Effector memory CD4-positive, alpha-beta T cell (primary cell): Measurements from ENCODE around the gene FDX2.

ENCODE experiments used
- DNase-seq, 3 donors: peaks; one replicate each; pipeline ENCODE4 v3.0.0-alpha.2; 2020
- H3K27ac ChIP-seq: 2 replicates; pipeline ENCODE4 v1.7.0; 2013; ENCODE audit warnings: mild to moderate bottlenecking, low read length, moderate library complexity; ENCODE audit not compliant: insufficient read depth, poor library complexity, severe bottlenecking
- H3K27me3 ChIP-seq: replicated peaks from 2 replicates; pipeline ENCODE4 v1.7.0; 2013; ENCODE audit warnings: mild to moderate bottlenecking, low read length; ENCODE audit not compliant: insufficient read depth, control insufficient read depth, poor library complexity, severe bottlenecking
- H3K36me3 ChIP-seq: 2 replicates; pipeline ENCODE4 v1.7.0; 2013; ENCODE audit warnings: mild to moderate bottlenecking, low read length, moderate library complexity; ENCODE audit not compliant: control insufficient read depth, insufficient read depth
- H3K4me1 ChIP-seq: 2 replicates; pipeline ENCODE4 v1.7.0; 2013; ENCODE audit warnings: low read length, mild to moderate bottlenecking; ENCODE audit not compliant: control insufficient read depth, insufficient read depth, poor library complexity, severe bottlenecking
- H3K4me3 ChIP-seq: 2 replicates; pipeline ENCODE4 v1.7.0; 2013; ENCODE audit warnings: low read length, low read depth, mild to moderate bottlenecking; ENCODE audit not compliant: insufficient read depth, poor library complexity, severe bottlenecking
- H3K9me3 ChIP-seq: 2 replicates; pipeline ENCODE4 v1.7.0; 2013; ENCODE audit warnings: mild to moderate bottlenecking, low read length, moderate library complexity; ENCODE audit not compliant: control insufficient read depth

FDX2 gene

DNA sequence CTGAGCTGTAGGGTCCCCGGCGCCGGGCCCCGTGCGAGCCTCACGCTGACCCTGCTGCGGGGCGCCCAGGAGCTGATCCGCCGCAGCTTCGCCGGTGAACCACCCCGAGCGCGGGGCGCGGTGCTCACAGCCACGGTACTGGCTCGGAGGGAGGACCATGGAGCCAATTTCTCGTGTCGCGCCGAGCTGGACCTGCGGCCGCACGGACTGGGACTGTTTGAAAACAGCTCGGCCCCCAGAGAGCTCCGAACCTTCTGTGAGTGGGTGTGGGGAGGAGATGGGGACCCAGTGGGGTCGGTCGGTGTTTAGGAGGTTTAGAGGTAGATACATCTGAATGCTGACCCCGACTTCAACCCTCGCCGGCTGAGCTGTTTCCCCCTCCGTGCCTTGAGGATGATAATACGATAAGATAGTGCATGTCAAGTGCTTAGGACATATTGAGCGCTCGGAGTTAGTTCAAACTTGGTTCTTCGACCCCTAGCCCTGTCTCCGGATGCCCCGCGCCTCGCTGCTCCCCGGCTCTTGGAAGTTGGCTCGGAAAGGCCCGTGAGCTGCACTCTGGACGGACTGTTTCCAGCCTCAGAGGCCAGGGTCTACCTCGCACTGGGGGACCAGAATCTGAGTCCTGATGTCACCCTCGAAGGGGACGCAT is 24.1 kb downstream of the FDX2 start:
- no peak for DNase-seq
- no peak overlapping the region for H3K27ac ChIP-seq
- no peaks in the 10 kb centered on the region for H3K36me3 ChIP-seq
- peaks cover 80% of the 10 kb centered on the region for H3K4me1 ChIP-seq
- H3K4me3 ChIP-seq, result peak overlapping the region; percentile 54
- H3K27me3 ChIP-seq, result peaks cover 78% of the 10 kb centered on the region
- no peaks in the 10 kb centered on the region for H3K9me3 ChIP-seq

DNA sequence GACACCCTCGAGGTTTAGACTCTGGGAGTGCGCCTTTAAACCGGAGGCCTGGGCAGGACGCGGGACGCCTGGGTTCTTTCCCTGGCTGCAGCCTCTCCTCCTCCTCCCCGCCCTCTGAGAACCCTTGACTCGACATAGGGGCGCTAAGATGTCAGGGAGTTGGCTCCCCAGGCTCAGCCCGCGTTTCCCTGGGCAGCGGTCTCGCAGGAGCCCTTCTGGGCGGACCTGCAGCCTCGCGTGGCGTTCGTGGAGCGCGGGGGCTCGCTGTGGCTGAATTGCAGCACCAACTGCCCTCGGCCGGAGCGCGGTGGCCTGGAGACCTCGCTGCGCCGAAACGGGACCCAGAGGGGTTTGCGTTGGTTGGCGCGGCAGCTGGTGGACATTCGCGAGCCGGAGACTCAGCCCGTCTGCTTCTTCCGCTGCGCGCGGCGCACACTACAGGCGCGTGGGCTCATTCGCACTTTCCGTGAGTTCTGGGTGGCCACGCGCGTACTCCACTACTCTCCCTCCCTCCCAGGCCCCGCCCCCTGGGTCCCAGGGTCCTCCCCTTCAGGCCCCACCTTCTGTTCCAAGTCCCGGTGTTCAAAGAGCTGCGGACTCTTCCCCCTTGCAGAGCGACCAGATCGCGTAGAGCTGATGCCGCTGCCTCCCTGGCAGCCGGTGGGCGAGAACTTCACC is 24.8 kb downstream of the FDX2 start:
- Histone ChIP-seq H3K9me3 (no peaks in the 10 kb centered on the region), H3K4me1 (peaks cover 80% of the 10 kb centered on the region), H3K36me3 (no peaks in the 10 kb centered on the region), H3K27me3 (peaks cover 78% of the 10 kb centered on the region), H3K4me3 (peak overlapping the region; percentile 54), H3K27ac (no peak overlapping the region)
- peak in 2 of 3 donors; percentile 33 to 43 for DNase-seq

DNA sequence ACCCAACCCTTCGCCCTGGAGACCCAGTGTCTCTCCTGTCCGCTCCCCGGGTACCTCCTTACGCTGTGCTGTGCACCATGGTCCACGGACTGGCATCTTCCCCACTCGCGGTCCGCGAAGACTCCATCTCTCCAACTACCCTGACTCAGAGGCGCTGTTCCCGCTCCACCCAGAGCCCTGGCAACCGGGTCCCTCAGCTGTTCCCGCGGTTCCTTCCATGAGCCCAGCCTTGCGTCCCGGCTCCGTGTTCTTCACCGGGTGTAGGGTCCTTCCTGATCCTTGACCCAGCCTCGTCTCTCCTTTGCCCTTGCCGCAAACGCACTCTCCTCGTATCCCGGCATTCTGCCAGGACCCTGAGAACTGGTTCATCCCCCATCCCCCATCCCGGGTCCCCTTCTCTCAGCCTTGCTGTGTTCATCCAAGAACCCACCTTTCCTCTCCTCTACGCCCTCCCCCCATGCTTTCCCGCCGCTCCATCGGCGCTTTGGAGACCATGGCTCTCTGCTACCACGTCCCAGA is 25.4 kb downstream of the FDX2 start:
- Histone ChIP-seq H3K27me3 (peaks cover 75% of the 10 kb centered on the region), H3K27ac (no peak overlapping the region), H3K4me1 (peaks cover 74% of the 10 kb centered on the region), H3K9me3 (no peaks in the 10 kb centered on the region), H3K36me3 (peaks cover 4% of the 10 kb centered on the region), H3K4me3 (peak overlapping the region; percentile 54)
- no peak for DNase-seq

DNA sequence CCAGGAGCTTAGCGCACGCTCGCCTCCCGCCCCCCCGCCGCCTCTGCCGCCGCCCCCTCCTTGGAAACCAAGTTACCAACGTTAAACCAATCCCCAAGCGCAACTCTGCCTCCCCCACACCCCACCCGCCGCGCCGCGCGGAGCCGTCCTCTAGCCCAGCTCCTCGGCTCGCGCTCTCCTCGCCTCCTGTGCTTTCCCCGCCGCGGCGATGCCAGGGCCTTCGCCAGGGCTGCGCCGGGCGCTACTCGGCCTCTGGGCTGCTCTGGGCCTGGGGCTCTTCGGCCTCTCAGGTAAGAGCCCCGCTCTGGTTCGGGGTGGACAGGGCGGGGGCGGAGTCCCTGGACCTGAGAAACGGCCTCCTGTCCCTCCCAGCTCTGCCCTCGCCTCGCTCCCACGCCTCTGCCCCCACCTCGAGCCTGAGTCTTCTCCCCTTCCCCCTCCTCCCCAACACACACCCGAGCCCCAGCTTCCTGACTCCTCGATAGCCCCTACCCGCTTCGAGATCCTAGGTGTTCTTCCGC is 25.9 kb downstream of the FDX2 start, which contains the start of gene ICAM5:
Gene ICAM5 (plus strand): TSS at position 117 of the 521 bp plus-strand sequence. CDS start 92 bp downstream, at position 209.
- Histone ChIP-seq H3K27me3 (peaks cover 70% of the 10 kb centered on the region), H3K4me3 (peak within 1 kb of the TSS; percentile 54), H3K36me3 (peaks cover 10% of the 10 kb centered on the region), H3K27ac (no peak within 1 kb of the TSS), H3K9me3 (no peaks in the 10 kb centered on the region), H3K4me1 (peaks cover 69% of the 10 kb centered on the region)
- no peak for DNase-seq

DNA sequence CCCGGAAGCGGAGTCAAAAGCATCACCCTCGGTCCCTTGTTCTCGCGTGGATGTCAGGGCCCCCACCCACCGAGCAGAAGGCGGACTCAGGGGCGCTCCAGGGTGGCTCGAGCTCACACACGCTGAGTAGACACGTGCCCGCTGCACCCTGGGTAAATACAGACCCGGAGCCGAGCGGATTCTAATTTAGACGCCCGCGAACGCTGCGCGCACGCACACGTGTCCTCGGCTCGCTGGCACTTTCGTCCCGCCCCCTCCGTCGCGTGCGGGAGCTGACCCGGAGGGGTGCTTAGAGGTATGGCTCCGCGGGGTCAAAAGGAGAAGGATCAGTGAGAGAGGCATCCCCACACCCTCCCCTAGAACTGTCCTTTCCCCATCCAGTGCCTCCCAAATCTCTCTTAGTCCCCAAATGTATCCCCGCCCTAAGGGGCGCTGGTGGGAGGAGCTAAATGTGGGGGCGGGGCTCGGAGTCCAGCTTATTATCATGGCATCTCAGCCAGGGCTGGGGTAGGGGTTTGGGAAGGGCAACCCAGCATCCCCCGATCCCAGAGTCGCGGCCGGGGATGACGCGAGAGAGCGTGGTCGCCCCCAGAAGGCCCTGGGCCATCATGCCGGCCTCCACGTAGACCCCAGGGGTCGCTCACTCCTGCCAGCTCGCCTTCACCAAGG is 26.5 kb downstream of the FDX2 start:
- peaks cover 16% of the 10 kb centered on the region for H3K36me3 ChIP-seq
- no peak overlapping the region for H3K27ac ChIP-seq
- peak overlapping the region; percentile 54 for H3K4me3 ChIP-seq
- DNase-seq, result peak in 2 of 3 donors; percentile 37 to 47
- H3K9me3 ChIP-seq, result no peaks in the 10 kb centered on the region
- peaks cover 64% of the 10 kb centered on the region for H3K27me3 ChIP-seq
- peaks cover 69% of the 10 kb centered on the region for H3K4me1 ChIP-seq

DNA sequence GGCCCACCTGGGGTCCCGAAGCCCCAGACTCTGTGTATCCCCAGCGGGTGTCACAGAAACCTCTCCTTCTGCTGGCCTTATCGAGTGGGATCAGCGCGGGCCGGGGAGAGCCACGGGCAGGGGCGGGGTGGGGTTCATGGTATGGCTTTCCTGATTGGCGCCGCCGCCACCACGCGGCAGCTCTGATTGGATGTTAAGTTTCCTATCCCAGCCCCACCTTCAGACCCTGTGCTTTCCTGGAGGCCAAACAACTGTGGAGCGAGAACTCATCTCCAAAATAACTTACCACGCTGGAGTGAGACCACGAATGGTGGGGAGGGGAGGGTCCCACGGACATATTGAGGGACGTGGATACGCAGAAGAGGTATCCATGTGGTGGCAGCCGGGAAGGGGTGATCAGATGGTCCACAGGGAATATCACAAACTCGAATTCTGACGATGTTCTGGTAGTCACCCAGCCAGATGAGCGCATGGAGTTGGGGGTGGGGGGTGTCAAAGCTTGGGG is 27.1 kb downstream of the FDX2 start:
- Histone ChIP-seq H3K27me3 (peaks cover 58% of the 10 kb centered on the region), H3K4me3 (peak overlapping the region; percentile 27), H3K9me3 (no peaks in the 10 kb centered on the region), H3K36me3 (peaks cover 21% of the 10 kb centered on the region), H3K27ac (no peak overlapping the region), H3K4me1 (peaks cover 69% of the 10 kb centered on the region)
- DNase-seq, result no peak

DNA sequence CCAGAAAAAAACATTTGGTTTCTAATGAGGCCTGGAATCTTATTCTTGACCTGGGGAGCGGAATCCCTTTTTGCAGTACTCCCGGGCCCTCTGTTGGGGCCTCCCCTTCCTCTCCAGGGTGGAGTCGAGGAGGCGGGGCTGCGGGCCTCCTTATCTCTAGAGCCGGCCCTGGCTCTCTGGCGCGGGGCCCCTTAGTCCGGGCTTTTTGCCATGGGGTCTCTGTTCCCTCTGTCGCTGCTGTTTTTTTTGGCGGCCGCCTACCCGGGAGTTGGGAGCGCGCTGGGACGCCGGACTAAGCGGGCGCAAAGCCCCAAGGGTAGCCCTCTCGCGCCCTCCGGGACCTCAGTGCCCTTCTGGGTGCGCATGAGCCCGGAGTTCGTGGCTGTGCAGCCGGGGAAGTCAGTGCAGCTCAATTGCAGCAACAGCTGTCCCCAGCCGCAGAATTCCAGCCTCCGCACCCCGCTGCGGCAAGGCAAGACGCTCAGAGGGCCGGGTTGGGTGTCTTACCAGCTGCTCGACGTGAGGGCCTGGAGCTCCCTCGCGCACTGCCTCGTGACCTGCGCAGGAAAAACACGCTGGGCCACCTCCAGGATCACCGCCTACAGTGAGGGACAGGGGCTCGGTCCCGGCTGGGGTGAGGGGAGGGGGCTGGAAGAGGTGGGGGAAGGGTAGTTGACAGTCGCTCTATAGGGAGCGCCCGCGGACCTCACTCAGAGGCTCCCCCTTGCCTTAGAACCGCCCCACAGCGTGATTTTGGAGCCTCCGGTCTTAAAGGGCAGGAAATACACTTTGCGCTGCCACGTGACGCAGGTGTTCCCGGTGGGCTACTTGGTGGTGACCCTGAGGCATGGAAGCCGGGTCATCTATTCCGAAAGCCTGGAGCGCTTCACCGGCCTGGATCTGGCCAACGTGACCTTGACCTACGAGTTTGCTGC is 28.7 kb downstream of the FDX2 start, which contains the start of gene ICAM4:
Gene ICAM4 (plus strand): TSS at position 153 of the 935 bp plus-strand sequence. CDS start 58 bp downstream, at position 211.
- no peak for DNase-seq
- peaks cover 42% of the 10 kb centered on the region for H3K27me3 ChIP-seq
- no peaks in the 10 kb centered on the region for H3K9me3 ChIP-seq
- peaks cover 29% of the 10 kb centered on the region for H3K36me3 ChIP-seq
- H3K27ac ChIP-seq, result no peak within 1 kb of the TSS
- peak within 1 kb of the TSS; percentile 42 for H3K4me3 ChIP-seq
- peaks cover 57% of the 10 kb centered on the region for H3K4me1 ChIP-seq

DNA sequence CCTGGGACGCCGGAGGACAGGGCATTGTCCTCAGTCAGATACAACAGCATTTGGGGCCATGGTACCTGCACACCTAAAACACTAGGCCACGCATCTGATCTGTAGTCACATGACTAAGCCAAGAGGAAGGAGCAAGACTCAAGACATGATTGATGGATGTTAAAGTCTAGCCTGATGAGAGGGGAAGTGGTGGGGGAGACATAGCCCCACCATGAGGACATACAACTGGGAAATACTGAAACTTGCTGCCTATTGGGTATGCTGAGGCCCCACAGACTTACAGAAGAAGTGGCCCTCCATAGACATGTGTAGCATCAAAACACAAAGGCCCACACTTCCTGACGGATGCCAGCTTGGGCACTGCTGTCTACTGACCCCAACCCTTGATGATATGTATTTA is 30.4 kb downstream of the FDX2 start:
- DNase-seq, result no peak
- Histone ChIP-seq H3K27ac (no peak overlapping the region), H3K9me3 (no peaks in the 10 kb centered on the region), H3K4me1 (peaks cover 40% of the 10 kb centered on the region), H3K4me3 (no peak overlapping the region), H3K27me3 (peaks cover 25% of the 10 kb centered on the region), H3K36me3 (peaks cover 29% of the 10 kb centered on the region)

DNA sequence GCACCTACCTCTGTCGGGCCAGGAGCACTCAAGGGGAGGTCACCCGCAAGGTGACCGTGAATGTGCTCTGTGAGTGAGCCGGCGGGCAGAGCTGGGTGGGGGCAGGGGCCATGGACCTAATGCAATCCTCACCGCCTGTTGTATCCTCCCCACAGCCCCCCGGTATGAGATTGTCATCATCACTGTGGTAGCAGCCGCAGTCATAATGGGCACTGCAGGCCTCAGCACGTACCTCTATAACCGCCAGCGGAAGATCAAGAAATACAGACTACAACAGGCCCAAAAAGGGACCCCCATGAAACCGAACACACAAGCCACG is 30.9 kb downstream of the FDX2 start:
- Histone ChIP-seq H3K4me3 (no peak overlapping the region), H3K27me3 (peaks cover 21% of the 10 kb centered on the region), H3K27ac (no peak overlapping the region), H3K4me1 (peaks cover 36% of the 10 kb centered on the region), H3K36me3 (peaks cover 29% of the 10 kb centered on the region), H3K9me3 (no peaks in the 10 kb centered on the region)
- no peak for DNase-seq
